Loucy (cell line): ENCODE results near the gene XPNPEP1.

Experiments
- H2AFZ ChIP-seq: fragments of 200-600 bp; sonication (generic); 2 replicates; pipeline ENCODE4 v1.6.0; 2016; ENCODE audit warnings: antibody characterized with exemption, mild to moderate bottlenecking, low read length, moderate library complexity
- H3F3A ChIP-seq: fragments of 200-600 bp; 2 replicates; pipeline ENCODE4 v1.6.0; 2016; ENCODE audit warnings: antibody characterized with exemption, low read depth, mild to moderate bottlenecking
- H3K27me3 ChIP-seq: fragments of 200-600 bp; sonication (generic); 2 replicates; pipeline ENCODE4 v1.6.1; 2014; ENCODE audit warnings: low read length, mild to moderate bottlenecking; ENCODE audit not compliant: insufficient read depth, poor library complexity, severe bottlenecking
- H3K36me3 ChIP-seq: fragments of 200-600 bp; sonication (generic); 2 replicates; pipeline ENCODE4 v1.6.1; 2016; ENCODE audit warnings: low read length; ENCODE audit not compliant: insufficient read depth
- H3K4me1 ChIP-seq: fragments of 200-600 bp; sonication (generic); 2 replicates; pipeline ENCODE4 v1.5.1; 2014; ENCODE audit warnings: low read length, mild to moderate bottlenecking; ENCODE audit not compliant: insufficient read depth, poor library complexity, severe bottlenecking
- H3K4me2 ChIP-seq: fragments of 200-600 bp; sonication (generic); 2 replicates; pipeline ENCODE4 v1.6.0; 2014; ENCODE audit warnings: antibody characterized with exemption, low read length, low read depth, mild to moderate bottlenecking; ENCODE audit not compliant: poor library complexity, severe bottlenecking
- H3K4me3 ChIP-seq: fragments of 200-600 bp; sonication (generic); 2 replicates; pipeline ENCODE4 v1.5.1; 2014; ENCODE audit warnings: low read length, mild to moderate bottlenecking, mixed read lengths; ENCODE audit not compliant: poor library complexity, severe bottlenecking
- H3K79me2 ChIP-seq: fragments of 200-600 bp; sonication (generic); 2 replicates; pipeline ENCODE4 v1.6.1; 2014; ENCODE audit warnings: low read length; ENCODE audit not compliant: insufficient read depth
- H3K9ac ChIP-seq: fragments of 200-600 bp; sonication (generic); 2 replicates; pipeline ENCODE4 v1.6.0; 2014; ENCODE audit warnings: mild to moderate bottlenecking, low read depth, low read length, moderate library complexity; ENCODE audit not compliant: poor library complexity, severe bottlenecking
- H3K9me2 ChIP-seq: fragments of 200-600 bp; sonication (generic); replicated peaks from 2 replicates; pipeline ENCODE4 v1.6.1; 2016; ENCODE audit warnings: low read depth, low read length, mixed read lengths
- H3K9me3 ChIP-seq: fragments of 200-600 bp; sonication (generic); 2 replicates; pipeline ENCODE4 v1.6.1; 2014; ENCODE audit warnings: mild to moderate bottlenecking, antibody characterized with exemption, low read length, low read depth; ENCODE audit not compliant: insufficient read depth
- H4K20me1 ChIP-seq: fragments of 200-600 bp; sonication (generic); 2 replicates; pipeline ENCODE4 v1.6.0; 2014; ENCODE audit warnings: antibody characterized with exemption, low read length, mild to moderate bottlenecking; ENCODE audit not compliant: insufficient read depth, poor library complexity, severe bottlenecking
- EZH2phosphoT487 ChIP-seq: fragments of 200-600 bp; IDR thresholded peaks from 2 replicates; pipeline ENCODE4 v1.6.1; 2018; ENCODE audit warnings: antibody characterized with exemption, mild to moderate bottlenecking, moderate library complexity, borderline replicate concordance
- TF ChIP-seq, protein P1 (sequence below): fragments of 200-600 bp; sonication (generic); conservative IDR thresholded peaks from 2 replicates; pipeline ENCODE4 v1.5.1; 2014; ENCODE audit warnings: mild to moderate bottlenecking, antibody characterized with exemption, low read length

XPNPEP1 gene

DNA sequence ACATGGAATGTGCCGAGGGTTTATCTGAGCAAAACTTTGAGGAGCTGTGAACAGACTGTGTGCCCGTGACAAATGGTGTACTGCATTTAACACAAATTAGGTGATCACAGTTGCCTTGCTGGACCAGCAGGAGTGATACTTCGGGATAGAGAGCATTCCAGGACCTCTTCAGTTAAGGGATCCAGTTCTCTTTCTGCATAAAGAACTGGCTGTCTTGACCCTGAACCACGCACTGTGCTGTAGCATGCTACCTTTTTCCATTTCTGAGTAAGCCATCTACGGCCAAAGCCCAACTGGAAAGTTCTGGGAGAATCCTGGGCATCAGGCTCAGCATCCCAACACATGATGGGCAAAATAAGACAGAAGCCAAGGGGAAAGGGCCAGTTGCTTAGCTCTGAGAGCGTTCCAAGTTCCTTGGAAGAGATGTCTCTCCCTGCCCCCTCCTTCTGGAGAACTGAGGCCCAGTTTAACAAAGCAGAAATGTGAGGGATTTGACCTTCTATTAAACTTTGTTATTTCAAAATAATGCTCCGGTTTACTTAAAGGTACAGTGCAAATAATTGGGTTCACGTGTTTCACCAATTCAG is 46.5 kb upstream of the XPNPEP1 start:
- Histone ChIP-seq H3K79me2 (no peaks in the 10 kb centered on the region), H2AFZ (no peak overlapping the region), H3K4me2 (no peak overlapping the region), H3K27me3 (no peaks in the 10 kb centered on the region), H3F3A (no peaks in the 10 kb centered on the region), H3K4me3 (no peak overlapping the region), H3K9me2 (no peaks in the 10 kb centered on the region), H3K36me3 (no peaks in the 10 kb centered on the region), H3K9ac (no peak overlapping the region), H4K20me1 (no peaks in the 10 kb centered on the region), H3K9me3 (no peaks in the 10 kb centered on the region), H3K4me1 (no peaks in the 10 kb centered on the region)
- TF ChIP-seq, protein P1, sequence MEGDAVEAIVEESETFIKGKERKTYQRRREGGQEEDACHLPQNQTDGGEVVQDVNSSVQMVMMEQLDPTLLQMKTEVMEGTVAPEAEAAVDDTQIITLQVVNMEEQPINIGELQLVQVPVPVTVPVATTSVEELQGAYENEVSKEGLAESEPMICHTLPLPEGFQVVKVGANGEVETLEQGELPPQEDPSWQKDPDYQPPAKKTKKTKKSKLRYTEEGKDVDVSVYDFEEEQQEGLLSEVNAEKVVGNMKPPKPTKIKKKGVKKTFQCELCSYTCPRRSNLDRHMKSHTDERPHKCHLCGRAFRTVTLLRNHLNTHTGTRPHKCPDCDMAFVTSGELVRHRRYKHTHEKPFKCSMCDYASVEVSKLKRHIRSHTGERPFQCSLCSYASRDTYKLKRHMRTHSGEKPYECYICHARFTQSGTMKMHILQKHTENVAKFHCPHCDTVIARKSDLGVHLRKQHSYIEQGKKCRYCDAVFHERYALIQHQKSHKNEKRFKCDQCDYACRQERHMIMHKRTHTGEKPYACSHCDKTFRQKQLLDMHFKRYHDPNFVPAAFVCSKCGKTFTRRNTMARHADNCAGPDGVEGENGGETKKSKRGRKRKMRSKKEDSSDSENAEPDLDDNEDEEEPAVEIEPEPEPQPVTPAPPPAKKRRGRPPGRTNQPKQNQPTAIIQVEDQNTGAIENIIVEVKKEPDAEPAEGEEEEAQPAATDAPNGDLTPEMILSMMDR = no peak
- no peak for TF ChIP-seq EZH2phosphoT487

DNA sequence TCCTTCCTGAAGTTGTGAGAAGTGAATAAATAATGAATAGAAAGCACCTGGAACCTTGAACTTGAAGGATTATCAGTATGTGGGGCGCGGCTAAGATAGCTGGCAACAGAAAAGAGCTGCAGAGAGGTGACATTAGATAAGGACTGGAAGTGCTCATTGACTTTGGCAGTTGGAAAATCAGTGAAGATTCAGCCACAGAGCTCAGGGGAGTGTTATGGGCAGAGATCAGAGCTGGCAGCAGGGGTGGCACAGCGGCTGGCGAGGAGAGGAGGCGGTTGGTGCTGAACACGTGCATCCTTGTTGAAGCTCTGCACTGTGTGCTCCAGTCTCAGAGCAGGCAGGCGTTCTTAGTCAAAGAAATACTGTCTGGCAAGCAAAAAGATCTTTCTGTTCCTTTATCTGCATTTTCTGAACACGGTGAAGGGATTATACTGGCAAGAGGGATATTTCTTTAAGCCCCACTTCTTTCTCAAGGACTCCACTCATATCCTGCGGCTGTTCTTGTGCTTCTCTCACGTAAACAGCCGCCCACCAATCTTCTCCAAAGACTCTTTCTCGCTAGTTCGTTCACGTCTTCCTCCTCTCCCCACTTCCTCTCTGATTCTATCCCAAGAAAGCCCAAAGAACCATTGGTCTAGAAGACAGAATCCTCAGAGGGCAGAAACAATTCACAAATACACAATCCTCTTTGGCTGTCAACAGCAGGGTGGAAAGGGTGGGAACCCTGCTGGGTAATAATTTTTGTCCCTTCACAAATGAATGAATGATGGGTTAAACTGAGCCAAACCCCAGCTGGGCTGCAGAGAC is 45.8 kb upstream of the XPNPEP1 start:
- H3K36me3 ChIP-seq = no peaks in the 10 kb centered on the region
- H3K27me3 ChIP-seq = no peaks in the 10 kb centered on the region
- H3K9ac ChIP-seq = no peak overlapping the region
- no peaks in the 10 kb centered on the region for H3K4me1 ChIP-seq
- no peaks in the 10 kb centered on the region for H3K79me2 ChIP-seq
- TF ChIP-seq, protein P1 = no peak
- TF ChIP-seq EZH2phosphoT487 = no peak
- H3K4me2 ChIP-seq = no peak overlapping the region
- H3F3A ChIP-seq = no peaks in the 10 kb centered on the region
- no peaks in the 10 kb centered on the region for H3K9me3 ChIP-seq
- H3K9me2 ChIP-seq = no peaks in the 10 kb centered on the region
- no peak overlapping the region for H2AFZ ChIP-seq
- H4K20me1 ChIP-seq = no peaks in the 10 kb centered on the region
- H3K4me3 ChIP-seq = no peak overlapping the region

DNA sequence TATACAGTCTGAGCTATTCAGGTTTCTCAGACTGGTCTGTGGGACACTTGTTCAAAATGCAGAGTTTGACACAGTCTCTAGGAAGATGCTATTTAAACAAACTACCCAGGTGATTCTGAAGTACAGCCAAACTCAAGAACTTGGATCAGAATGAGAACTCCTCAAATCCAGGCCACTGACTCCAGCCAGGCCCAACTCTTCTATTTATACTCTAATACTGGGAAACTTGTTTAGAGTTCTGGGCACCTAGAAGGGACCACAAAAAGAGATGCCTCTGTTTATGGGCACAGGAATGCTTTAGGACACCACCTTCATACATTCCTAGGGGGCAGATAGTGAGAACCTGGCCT is 44.4 kb upstream of the XPNPEP1 start:
- Histone ChIP-seq H3K9ac (no peak overlapping the region), H3K4me2 (no peak overlapping the region), H3K4me3 (no peak overlapping the region), H2AFZ (no peak overlapping the region), H3K9me2 (no peaks in the 10 kb centered on the region), H3F3A (no peaks in the 10 kb centered on the region), H3K79me2 (no peaks in the 10 kb centered on the region), H3K27me3 (no peaks in the 10 kb centered on the region), H3K9me3 (no peaks in the 10 kb centered on the region), H3K4me1 (no peaks in the 10 kb centered on the region), H3K36me3 (no peaks in the 10 kb centered on the region), H4K20me1 (no peaks in the 10 kb centered on the region)
- no peak for TF ChIP-seq EZH2phosphoT487
- TF ChIP-seq, protein P1 = no peak
